GM18873 (cell line): ENCODE results near the gene PSMD11.
"Not testable (repeated sequence)": the region's sequence is repeated elsewhere in the genome, so short reads cannot be mapped to it uniquely, and the experiment has no call there.

ENCODE experiments used
- ATAC-seq: cut with Tn5 transposase; IDR thresholded peaks from one replicate; pipeline ENCODE4 v1.9.1; 2021; ENCODE audit warnings: mild to moderate bottlenecking, moderate library complexity, moderate number of reproducible peaks; ENCODE audit not compliant: unreplicated experiment, low FRiP score

PSMD11 gene

GRCh38 chr17:32504166-32504990 lies 60.1 kb downstream of the PSMD11 start:
- ATAC-seq, result no peak

- no peak for ATAC-seq
Observed at GRCh38 chr17:32508926-32509325, 64.6 kb downstream of the PSMD11 start.

GRCh38 chr17:32510466-32510865 lies 66.2 kb downstream of the PSMD11 start:
- no peak for ATAC-seq

GRCh38 chr17:32512328-32512727 lies 68.0 kb downstream of the PSMD11 start:
- no peak for ATAC-seq

GRCh38 chr17:32513579-32513978 lies 69.3 kb downstream of the PSMD11 start:
- no peak for ATAC-seq

GRCh38 chr17:32514606-32515005 lies 70.3 kb downstream of the PSMD11 start:
- no peak for ATAC-seq

- no peak for ATAC-seq
Observed at GRCh38 chr17:32515677-32516383, 71.5 kb downstream of the PSMD11 start.

GRCh38 chr17:32516450-32516849 lies 72.1 kb downstream of the PSMD11 start:
- ATAC-seq, result no peak

- no peak for ATAC-seq
Observed at GRCh38 chr17:32516940-32517701, 72.8 kb downstream of the PSMD11 start.

- no peak for ATAC-seq
Observed at GRCh38 chr17:32517982-32518381, 73.7 kb downstream of the PSMD11 start.

GRCh38 chr17:32518646-32519227 lies 74.4 kb downstream of the PSMD11 start:
- ATAC-seq, result no peak

GRCh38 chr17:32519228-32520103 lies 75.2 kb downstream of the PSMD11 start:
- no peak for ATAC-seq

GRCh38 chr17:32520104-32520701 lies 75.9 kb downstream of the PSMD11 start:
- no peak for ATAC-seq

- no peak for ATAC-seq
Observed at GRCh38 chr17:32520737-32521404, 76.6 kb downstream of the PSMD11 start.

- ATAC-seq, result peak; percentile 52
Observed at GRCh38 chr17:32523017-32523680, 78.8 kb downstream of the PSMD11 start.

GRCh38 chr17:32523827-32524552 lies 79.7 kb downstream of the PSMD11 start:
- no peak for ATAC-seq

- not testable (repeated sequence) for ATAC-seq
Observed at GRCh38 chr17:32524553-32524880, 80.2 kb downstream of the PSMD11 start.

GRCh38 chr17:32525122-32525521 lies 80.8 kb downstream of the PSMD11 start:
- no peak for ATAC-seq
